ENCODE measurements around the gene IGF2BP2.

GRCh38 chr3:185631108-185631507 lies 193.7 kb downstream of the IGF2BP2 start:
- TF ChIP-seq CTCF (IDR thresholded peaks at IDR 0.05): no peak
- TF ChIP-seq POLR2AphosphoS5 (IDR thresholded peaks at IDR 0.05; ENCODE audit: low read depth, low read length): no peak
- TF ChIP-seq SIN3A (IDR thresholded peaks at IDR 0.05; ENCODE audit: borderline replicate concordance, insufficient read depth, low read depth, low read length): no peak
- no peak for TF ChIP-seq REST (IDR thresholded peaks at IDR 0.05; ENCODE audit: insufficient read depth in 1 of 2, low read depth in 2 of 2, low read length in 1 of 2)
